Loucy (cell line): Measurements from ENCODE around the gene SLC4A5.

Experiments
- CTCF ChIP-seq: fragments of 200-600 bp; sonication (generic); conservative IDR thresholded peaks from 2 replicates; pipeline ENCODE4 v1.5.1; 2014; ENCODE audit warnings: mild to moderate bottlenecking, antibody characterized with exemption, low read length
- EZH2phosphoT487 ChIP-seq: fragments of 200-600 bp; IDR thresholded peaks from 2 replicates; pipeline ENCODE4 v1.6.1; 2018; ENCODE audit warnings: antibody characterized with exemption, mild to moderate bottlenecking, moderate library complexity, borderline replicate concordance

DNA sequence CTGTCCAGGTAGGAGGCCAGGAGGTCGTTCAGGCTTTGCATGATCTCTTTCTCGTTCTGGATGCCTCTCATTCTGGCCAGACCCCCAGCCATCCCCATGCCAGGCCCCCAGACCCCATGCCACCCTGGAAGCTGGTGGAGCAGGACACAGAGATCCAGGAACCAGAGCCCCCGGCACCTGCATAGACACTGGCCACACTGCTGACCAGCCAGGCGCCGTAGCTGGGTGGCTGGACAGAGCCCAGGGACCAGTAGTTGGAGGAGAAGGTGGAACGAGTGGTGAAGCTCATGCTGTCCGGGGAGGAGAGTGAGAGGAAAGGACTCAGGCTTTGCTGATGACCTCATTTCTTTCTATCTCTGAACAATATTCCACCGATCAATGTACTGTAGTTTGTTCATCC is 35.5 kb downstream of the SLC4A5 start:
- no peak for TF ChIP-seq CTCF
- TF ChIP-seq EZH2phosphoT487: no peak
